HG03457 (cell line): Measurements from ENCODE around the gene IDS.
"Not testable (repeated sequence)": the region's sequence is repeated elsewhere in the genome, so short reads cannot be mapped to it uniquely, and the experiment has no call there.

ENCODE experiments used
- ATAC-seq: cut with Tn5 transposase; IDR thresholded peaks from one replicate; pipeline ENCODE4 v1.9.1; 2021; ENCODE audit warnings: moderate number of reproducible peaks; ENCODE audit not compliant: unreplicated experiment

The IDS gene

DNA sequence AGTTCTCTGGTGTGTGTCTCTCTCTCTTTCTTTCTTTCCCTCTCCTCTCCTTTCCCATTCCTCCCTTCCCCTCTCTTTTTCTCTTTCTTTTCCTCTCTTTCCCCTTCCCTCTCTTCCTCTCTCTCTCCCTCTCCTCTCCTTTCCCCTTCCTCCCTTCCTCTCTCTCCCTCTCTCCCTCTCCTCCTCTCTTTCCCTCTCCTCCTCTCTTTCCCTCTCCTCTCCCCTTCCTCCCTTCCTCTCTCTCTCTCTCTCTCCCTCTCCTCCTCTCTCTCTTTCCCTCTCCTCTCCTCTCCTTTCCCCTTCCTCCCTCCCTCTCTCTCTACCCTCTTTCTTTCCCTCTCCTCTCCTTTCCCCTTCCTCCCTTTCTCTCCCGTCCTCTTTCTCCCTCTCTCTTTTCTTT, 23.3 kb upstream of the IDS start:
- no peak for ATAC-seq

DNA sequence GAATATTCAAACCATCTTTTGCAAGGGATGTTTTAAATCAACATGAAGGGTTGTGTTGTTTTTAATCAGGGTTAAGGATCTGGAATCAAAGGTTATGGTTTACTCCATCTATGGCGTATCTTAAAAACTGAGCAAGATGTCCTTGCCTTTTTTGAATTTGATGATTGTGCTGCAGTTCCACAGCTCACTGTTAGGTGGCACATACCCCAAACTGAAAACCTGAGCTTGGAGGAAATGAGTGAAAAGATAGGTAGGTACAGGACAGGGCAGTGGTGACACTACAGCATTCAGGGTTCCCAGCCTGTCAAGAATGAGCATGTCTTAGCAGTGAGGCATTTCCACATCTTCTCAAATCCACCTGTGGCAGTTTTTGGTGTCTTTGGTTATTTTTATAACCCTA, 22.6 kb upstream of the IDS start:
- ATAC-seq: no peak

DNA sequence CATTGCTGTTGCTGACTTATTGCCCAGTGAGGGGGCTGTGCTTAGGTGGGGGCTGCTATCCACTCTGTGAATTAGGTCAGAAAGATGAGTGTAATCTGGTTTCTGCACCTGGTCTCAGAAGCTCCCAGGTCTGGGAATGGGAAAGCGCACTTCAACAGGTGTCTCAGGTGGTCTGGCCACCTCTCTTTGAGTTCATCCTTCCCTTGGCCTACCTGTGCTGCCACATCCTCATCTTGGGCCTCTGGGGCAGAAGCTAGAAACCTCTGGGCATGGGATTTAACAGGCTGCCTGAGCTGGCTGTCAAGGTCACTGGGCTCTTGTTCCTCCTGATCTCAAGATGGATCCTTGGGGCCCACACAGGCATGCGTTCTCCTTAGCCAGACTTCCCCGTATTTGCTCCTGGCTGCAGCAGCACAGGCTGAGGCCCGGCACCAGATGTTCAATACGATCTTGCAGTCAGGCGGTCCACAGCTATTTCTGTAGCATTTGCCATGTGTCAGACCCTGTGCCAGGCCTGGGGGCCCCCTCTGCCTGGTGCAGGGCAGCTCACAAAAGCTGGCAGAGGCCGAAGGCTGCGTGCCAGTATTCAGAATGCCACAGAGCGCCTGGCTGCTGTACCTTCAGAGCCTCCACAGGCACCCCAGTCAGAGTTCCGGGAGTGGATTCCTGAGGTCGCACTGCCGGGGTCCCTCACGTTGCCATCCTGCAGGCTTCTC, 21.4 kb upstream of the IDS start:
- not testable (repeated sequence) for ATAC-seq

DNA sequence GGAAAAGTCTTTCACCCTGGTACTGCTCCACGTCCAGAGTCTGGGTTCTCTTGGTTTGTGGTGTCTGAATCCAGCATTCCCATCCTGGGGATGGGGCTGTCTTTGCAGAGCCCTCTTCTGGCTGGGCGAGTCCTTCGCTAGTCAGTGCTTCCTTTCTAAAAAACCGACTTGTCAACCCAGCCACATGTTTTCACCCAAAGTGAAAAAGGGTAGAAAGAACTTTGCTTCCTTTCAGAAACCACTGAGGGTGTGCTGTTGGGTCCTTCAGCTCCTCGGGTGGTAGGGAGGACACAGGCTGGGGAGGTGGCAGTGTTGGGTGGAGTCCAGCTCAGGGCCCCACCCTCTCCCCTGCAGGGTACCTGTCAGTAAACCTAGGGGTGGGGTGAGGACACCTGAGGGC, 20.8 kb upstream of the IDS start:
- peak; percentile 34 for ATAC-seq

DNA sequence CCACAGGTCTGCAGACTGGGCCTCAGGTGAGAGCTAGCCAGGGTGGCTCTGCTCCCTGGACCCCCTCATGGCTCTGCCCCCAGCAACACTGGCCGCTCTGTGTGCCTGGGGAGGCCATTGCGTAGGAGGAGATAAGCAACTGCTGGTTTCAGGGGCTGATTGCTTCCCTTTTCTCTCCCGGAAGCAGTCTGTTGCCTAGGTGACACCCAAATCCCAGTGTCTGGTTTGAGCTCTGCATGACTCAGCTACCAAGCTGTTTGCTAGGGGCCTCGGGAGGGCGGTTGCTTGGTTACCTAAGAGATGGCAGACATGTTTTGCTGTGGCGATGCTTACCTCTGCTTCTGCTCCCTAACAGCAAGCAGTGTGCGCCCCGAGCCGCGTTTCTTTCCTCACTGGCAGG, 20.3 kb upstream of the IDS start:
- ATAC-seq: peak; percentile 94

DNA sequence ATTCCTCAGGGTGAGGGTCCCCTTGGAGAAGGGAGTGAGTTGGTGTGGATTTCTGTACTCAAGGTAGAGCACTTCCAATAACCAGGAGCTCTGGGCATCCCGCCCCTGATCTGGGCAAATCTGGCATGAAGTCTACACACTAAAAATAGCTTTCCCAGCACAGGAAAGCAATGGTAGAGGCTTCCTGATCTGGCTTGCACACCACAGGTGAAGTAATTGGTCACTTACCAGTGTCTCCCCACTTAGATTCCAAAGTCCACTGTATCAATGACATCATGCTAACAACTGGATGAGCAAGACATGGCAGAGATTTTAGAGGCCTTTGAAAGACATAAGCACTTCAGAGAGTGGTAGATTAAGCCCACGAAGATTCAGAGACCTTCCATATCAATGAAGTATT, 17.8 kb upstream of the IDS start:
- no peak for ATAC-seq

DNA sequence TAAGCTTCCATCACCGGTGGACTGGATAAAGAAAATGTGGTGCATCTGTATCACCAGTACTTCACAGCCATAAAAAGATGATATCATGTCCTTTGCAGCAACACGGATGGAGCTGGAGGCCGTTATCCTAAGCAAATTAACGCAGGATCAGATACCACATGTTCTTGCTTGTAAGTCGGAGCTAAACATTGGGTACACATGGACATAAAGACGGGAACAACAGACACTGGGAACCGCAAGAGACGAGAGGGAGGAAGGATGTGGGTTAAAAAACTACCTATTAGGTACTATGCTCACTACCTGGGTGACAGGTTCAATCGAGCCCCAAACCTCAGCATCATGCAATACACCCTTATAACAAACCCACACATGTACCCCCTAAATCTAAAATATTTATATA, 16.3 kb upstream of the IDS start:
- no peak for ATAC-seq

DNA sequence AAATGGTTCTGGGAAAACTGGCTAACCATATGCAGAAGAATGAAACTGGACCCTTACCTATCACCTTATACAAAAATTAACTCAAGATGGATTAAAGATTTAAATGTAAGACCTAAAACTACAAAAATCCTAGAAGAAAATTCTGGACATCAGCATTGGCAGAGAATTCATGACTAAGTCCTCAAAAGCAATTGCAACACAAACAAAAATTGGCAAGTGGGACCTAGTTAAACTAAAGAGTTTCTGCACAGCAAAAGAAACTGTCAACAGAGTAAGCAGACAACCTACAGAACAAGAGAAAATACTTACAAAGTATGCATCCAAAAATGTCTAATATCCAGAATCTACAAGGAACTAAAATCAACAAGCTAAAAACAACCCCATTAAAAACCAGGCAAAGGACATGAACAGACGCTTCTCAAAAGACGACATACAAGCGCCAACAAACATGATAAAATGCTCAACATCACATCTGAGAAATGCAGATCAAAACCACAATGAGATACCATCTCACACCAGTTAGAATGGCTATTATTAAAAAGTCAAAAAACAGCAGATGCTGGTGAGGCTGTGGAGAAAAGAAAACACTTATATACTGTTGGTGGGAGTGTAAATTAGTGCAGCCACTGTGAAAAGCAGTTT, 15.7 kb upstream of the IDS start:
- not testable (repeated sequence) for ATAC-seq

DNA sequence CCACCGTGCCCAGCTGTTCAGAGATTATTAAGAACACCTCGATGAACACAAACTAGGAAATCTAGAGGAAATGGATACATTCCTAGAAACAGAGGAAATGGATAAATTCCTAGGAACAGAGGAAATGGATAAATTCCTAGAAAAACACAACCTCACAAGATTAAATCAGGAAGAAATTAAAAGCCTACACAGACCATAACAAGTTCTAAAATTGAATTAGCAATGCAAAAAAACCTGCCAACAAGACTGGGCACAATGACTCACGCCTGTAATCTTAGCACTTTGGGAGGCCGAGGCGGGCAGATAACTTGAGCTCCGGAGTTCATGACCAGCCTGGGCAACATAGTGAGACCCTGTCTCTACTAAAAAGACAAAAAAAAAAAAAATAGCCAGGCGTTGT, 13.1 kb upstream of the IDS start:
- no peak for ATAC-seq

DNA sequence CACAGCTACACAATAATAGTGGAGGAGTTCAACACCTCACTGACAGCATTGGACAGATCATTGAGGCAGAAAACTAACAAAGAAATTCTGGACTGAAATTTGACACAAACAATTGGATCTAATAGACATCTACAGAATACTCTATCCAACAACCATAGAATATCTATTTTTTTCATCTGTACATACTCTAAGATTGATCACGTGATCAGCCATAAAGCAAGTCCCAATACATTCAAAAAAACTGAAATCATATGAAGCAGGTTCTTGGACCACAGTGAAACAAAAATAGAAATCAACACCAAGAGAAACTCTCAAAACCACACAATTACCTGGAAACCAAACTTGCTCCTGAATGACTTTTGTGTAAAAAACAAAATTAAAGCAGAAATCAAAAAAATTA, 12.2 kb upstream of the IDS start:
- ATAC-seq: no peak

DNA sequence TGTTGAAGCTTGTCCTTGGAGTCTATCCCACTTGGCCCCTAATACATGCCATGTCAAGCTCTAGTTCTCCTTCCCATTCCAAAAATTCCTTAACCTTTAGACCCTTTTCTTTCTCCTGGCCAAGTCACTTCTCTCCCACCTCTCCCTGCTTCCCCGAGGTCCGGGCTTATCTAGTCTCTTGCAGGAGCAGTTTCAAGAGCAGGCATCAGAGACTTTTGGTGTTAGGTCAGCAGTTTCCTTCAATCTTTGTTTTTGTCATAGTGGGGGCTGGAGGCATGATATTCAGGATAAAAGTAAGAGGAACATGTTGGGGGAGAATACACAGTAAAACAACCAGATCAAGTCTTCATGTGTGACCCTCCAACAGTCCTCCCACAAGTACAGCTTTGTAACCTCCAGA, 11.5 kb upstream of the IDS start:
- ATAC-seq: no peak

DNA sequence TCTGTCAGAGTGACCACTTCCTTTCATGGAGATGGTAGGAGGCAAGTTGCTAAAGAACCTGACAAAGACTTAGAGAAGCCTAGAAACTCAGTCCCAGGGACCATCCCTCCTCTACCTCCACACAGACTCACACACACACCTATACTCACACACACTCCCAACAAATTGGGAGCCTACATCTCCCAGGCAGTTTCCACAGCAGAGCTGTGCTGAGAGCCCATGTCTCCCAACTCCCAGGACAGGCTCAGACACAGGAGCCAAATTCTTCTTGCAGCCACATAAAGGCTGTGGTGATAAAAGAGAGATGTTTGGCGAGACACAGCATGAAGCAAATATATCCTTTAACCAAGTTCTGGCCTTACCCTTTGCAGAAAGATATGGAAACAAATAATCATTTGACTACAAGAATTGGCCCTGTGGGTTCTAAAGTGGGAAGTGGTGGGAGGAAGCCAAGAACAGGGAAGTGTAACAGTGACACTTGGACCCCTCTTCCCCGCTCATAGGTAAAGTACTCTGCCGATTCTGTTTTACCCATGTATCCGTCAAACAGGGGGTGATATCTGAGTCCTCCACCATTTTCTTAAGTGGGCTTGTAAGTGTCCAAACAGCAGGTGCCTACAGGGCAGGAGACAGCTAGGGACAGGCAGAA, 11.0 kb upstream of the IDS start:
- ATAC-seq: no peak

DNA sequence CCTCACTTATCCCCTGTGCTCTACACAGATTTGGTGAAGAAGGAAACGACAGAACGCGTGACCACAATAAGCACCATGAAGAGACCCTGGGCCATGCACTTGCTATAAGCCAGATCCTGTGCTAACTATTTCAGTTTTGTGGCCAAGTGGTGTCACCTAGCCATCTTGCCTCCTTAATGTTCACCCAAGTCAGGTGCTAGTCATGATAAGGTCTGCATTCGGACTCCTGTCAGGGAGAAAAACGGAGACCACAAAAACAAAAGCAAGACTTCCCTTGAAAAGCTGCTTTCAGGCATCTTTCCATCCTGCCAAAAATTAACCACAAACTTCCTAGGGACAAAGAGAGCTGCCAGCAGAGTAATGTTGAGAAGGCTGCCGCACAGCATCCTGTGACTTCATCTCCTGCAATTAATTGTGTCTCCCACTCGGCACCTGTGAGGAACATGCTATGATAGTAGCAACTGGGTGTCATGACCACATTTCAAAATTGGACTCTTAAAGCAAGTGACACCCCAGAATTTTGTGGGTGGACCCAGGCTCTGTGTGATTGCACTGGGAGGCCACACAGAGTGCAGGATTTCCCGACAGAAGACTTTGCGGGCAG, 8.8 kb upstream of the IDS start:
- no peak for ATAC-seq

DNA sequence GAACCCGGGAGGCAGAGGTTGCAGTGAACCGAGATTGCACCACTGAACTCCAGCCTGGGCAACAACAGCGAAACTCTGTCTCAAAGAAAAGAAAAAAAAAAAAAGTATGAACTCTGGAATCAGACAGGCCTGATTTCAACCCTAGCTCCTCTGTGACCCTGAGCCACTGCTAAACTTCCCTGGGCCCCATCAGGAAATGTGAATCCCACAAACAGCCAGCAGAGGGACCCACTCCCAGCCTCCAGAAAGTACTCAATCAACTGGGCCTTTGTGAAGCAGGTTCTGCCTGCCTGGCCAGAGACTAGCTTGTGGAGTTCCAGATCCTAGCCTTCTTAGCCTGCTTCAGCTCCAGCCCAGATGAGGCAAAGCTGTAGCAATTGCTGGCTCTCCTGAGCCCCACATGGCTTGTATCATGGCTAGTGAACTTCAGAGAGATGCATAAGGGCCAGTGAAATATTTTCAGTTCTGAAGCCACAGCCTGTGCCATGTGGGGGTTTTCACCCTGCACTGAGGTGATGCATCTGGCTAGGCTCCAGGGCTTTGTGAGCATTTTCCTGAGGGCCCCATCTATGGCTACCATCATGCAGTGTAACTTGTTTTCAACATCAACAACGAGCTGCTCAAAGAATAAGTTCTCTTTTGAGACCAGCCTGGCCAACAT, 7.2 kb upstream of the IDS start:
- peak; percentile 69 for ATAC-seq

DNA sequence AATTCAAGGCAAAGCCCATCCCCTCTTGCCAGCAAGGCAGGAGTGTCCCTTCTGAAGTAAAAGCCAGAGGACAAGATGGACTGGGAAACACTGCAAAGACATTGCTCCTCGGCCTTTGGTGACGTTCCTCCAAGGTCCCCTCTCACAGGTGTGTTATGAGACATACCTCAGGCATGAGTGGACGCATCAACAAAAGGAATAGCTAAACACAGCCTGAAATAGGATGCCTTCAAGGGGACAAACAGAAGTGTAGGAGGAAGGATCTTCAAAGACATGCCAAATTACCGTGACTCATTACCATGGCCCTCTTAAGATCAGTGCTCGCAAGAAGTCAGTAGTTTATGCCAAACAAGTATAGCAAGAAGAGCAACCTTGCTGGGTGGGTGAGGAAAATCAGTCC, 6.0 kb upstream of the IDS start:
- no peak for ATAC-seq

DNA sequence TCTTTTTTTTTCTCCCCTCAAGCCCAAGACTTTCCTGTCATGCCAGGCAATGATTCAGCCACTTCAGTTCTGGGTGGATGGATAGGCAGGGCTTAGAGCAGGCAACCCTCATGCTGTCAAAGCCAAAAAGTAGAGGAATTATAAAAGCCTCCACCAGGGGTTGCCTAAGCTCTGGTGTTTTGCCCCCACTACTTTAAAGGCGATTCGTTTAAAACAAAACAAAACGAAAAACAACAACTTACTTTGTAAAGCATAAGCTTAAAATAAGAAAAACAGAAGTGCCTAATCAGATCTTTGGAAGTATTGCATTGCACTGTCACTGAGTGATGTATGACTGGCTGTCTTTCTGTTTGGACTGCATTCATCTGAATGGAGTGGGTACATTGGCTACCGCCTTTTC, 5.3 kb upstream of the IDS start:
- ATAC-seq: no peak

DNA sequence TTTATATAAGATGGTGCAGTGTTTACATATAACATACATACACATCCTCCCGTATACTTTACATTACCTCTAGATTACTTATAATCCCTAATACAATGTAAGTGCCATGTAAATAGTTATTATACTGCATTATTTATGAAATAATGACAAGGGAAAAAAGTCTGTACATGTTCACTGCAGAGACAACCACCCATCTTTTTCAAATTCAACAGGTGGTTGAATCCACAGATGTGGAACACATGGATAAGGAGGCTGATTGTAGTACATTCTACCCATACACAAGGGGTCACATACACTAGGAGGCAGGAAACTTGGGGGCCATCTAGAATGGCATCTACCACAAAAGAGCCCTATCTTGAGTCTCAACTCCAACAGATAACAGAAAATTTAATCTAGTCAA, 3.4 kb upstream of the IDS start:
- no peak for ATAC-seq

DNA sequence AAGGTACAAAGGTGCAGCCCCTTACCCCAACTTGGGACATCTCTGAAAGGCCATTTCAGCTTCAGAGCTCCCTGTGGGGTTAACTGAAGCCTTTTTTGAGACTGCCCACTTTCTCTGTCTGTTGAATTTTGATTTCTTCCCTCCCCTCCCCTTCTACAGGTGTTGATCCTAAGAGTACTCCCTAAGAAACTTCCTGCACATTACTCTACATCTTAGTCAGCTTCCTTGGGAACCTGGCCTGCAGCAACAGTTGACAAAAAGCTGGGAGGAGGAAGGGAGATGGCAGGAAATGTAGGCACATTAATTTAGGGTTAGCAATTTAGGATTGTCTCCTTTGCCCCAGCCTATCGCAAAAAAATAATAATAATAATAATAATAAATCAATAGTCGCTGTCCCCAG, 1.2 kb upstream of the IDS start:
- no peak for ATAC-seq

DNA sequence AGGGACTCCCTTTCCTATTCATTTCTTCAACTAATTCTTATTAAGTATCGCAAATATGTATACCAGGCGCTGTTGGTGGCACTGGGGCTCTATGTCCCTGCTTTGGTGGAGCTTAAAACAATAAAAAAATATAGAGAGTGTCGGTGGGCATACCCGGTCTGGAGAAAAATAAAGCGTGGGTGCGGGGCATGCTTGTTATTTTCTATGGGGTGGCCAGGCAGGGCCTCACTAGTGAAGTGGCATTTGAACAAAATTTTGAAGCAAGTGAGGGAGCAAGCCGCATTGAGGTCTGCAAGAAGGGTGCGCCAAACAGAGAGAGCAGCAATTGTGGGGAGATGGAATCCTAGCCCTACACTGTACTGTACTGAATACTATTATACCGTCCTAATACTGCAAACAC, 565 bp upstream of the IDS start:
- ATAC-seq: no peak

DNA sequence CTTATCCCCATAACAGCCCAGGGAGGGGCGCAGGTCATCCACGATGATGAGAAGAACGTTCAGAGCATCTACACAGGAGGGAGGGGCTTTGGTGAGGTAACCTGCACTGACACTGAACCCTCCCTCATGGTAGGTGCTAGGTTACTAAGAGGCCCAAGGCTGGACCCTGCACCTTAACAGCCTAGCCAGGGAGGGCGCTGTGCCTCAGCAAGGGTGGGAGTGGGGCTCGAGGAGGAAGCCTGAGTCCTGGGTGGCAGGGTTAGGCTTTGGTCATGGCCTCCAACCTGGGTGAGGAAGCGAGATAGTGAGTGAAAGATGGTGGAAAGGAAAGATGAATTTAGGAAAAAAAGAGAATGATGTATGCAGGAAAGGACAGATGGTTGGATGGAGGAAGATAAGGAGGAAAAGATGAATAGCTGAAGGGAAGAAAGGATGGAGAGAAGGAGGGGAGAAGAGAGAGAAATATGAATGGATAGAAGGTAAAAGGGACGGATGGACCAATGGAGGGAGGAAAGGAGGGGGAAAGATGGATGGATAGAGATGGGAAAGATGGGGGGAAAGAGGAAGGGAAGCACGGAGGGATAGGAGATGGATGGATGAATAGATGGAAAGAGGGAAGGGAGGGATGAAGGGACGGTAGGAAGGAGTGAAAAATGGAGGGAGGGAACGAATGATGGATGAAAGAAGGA, 736 bp downstream of the IDS start:
- ATAC-seq: peak; percentile 31

DNA sequence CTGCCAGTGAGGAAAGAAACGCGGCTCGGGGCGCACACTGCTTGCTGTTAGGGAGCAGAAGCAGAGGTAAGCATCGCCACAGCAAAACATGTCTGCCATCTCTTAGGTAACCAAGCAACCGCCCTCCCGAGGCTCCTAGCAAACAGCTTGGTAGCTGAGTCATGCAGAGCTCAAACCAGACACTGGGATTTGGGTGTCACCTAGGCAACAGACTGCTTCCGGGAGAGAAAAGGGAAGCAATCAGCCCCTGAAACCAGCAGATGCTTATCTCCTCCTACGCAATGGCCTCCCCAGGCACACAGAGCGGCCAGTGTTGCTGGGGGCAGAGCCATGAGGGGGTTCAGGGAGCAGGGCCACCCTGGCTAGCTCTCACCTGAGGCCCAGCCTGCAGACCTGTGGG, 1.7 kb downstream of the IDS start:
- peak; percentile 72 for ATAC-seq
